HG03442 (cell line): ENCODE results near the gene KIF1A.

ENCODE experiments used
- ATAC-seq: cut with Tn5 transposase; IDR thresholded peaks from one replicate; pipeline ENCODE4 v1.9.1; 2021; ENCODE audit warnings: mild to moderate bottlenecking, moderate library complexity; ENCODE audit not compliant: unreplicated experiment

Gene KIF1A

GRCh38 chr2:240742602-240743095 lies 77.4 kb downstream of the KIF1A start:
- no peak for ATAC-seq

- no peak for ATAC-seq
These were observed 78.9 kb downstream of the KIF1A start for GRCh38 chr2:240741091-240741490.

- no peak for ATAC-seq
These were observed 80.2 kb downstream of the KIF1A start for GRCh38 chr2:240739797-240740196.

GRCh38 chr2:240737958-240738357 lies 82.1 kb downstream of the KIF1A start:
- ATAC-seq = no peak

GRCh38 chr2:240737512-240737911 lies 82.5 kb downstream of the KIF1A start:
- no peak for ATAC-seq

GRCh38 chr2:240736281-240737250 lies 83.5 kb downstream of the KIF1A start:
- ATAC-seq = no peak

GRCh38 chr2:240735476-240735875 lies 84.5 kb downstream of the KIF1A start:
- ATAC-seq = no peak

GRCh38 chr2:240734756-240735155 lies 85.3 kb downstream of the KIF1A start:
- no peak for ATAC-seq

GRCh38 chr2:240733803-240734495 lies 86.1 kb downstream of the KIF1A start:
- ATAC-seq = no peak

GRCh38 chr2:240732911-240733622 lies 87.0 kb downstream of the KIF1A start:
- ATAC-seq = no peak

GRCh38 chr2:240732184-240732583 lies 87.8 kb downstream of the KIF1A start:
- ATAC-seq = no peak

- ATAC-seq = no peak
These were observed 88.9 kb downstream of the KIF1A start for GRCh38 chr2:240731178-240731545.

GRCh38 chr2:240730501-240731177 lies 89.4 kb downstream of the KIF1A start:
- no peak for ATAC-seq

- no peak for ATAC-seq
These were observed 91.2 kb downstream of the KIF1A start for GRCh38 chr2:240728827-240729226.

- ATAC-seq = no peak
These were observed 91.7 kb downstream of the KIF1A start for GRCh38 chr2:240728361-240728760.

- ATAC-seq = no peak
These were observed 92.1 kb downstream of the KIF1A start for GRCh38 chr2:240727913-240728312.

GRCh38 chr2:240727439-240727838 lies 92.6 kb downstream of the KIF1A start:
- ATAC-seq = no peak

- ATAC-seq = no peak
These were observed 93.1 kb downstream of the KIF1A start for GRCh38 chr2:240726876-240727275.

GRCh38 chr2:240725671-240726070 lies 94.3 kb downstream of the KIF1A start:
- ATAC-seq = no peak

GRCh38 chr2:240725266-240725665 lies 94.8 kb downstream of the KIF1A start:
- no peak for ATAC-seq

GRCh38 chr2:240724431-240724830 lies 95.6 kb downstream of the KIF1A start:
- no peak for ATAC-seq
